NCI-H82 treated with DMSO at 0.1 percent for 48 hours (cell line): Measurements from ENCODE around the gene PYGL.

ENCODE experiments used
- DNase-seq: peaks from one replicate; lab custom pipeline; 2025; ENCODE audit not compliant: unreplicated experiment; lab: John Stamatoyannopoulos, UW

The PYGL gene

GRCh38 chr14:50882932-50883826 lies 61.1 kb downstream of the PYGL start:
- no peak for DNase-seq

- no peak for DNase-seq
Measured at GRCh38 chr14:50875359-50876070, 68.8 kb downstream of the PYGL start.

DNA sequence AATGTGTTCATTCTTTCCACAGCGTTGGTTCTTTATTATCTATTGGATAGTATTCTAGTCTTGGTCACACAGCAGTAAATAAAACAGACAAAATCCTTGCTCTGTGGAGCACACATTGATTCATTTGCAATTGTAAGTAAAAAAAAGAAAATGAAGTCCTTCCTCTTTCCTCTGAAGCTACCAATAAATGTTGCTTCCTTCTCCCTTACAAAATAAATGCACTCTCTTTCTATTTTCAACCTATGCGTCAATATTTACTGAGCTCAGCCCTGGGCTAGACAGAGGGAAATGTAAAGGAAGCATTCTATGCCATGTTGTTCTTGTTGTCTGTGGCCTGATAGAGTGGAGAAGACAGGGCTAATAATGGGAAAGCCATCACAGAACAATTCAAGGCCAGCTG lies 69.5 kb downstream of the PYGL start:
- no peak for DNase-seq

DNA sequence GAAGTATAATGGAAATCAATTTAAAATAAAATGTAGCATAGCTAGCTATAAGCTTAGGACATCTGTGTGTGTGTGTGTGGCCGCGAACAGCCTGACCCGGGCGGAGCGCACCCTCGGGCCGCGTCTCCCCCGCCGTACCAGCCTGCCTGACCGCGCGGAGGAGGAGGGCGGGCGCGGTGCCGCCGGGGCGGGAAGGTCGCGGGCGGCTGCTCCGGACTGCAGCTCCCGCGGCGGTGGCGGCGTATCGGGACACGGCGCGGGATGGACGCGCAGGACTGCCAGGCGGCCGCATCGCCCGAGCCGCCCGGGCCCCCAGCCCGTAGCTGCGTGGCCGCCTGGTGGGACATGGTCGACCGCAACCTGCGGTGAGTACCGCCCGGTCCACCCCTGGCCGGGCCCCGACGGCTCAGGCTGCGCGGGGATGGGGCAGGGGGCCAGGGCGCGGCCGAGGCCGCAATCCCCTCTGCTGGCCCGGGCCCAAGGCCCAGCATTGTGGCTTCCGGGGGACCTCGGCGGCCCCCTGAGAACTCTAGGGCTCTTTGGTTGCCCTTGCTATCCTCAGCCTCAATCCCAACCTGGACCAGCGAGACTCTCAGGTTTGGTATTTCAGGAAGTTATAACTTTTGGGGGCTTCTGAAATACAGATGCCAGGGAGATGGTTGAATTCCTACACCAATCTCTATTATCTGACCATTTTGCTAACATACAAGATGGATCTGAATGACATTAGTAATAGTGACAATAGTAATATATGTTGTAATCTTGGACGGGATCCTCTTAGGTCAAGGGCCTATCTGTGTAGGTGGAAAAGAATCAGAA lies 72.2 kb downstream of the PYGL start, which contains the start of gene ABHD12B:
ABHD12B (plus strand) TSS at position 140 of the 819 bp plus-strand sequence; CDS start at position 262, 122 bp downstream.
- DNase-seq = no peak

GRCh38 chr14:50871228-50871627 lies 73.1 kb downstream of the PYGL start:
- DNase-seq = no peak

DNA sequence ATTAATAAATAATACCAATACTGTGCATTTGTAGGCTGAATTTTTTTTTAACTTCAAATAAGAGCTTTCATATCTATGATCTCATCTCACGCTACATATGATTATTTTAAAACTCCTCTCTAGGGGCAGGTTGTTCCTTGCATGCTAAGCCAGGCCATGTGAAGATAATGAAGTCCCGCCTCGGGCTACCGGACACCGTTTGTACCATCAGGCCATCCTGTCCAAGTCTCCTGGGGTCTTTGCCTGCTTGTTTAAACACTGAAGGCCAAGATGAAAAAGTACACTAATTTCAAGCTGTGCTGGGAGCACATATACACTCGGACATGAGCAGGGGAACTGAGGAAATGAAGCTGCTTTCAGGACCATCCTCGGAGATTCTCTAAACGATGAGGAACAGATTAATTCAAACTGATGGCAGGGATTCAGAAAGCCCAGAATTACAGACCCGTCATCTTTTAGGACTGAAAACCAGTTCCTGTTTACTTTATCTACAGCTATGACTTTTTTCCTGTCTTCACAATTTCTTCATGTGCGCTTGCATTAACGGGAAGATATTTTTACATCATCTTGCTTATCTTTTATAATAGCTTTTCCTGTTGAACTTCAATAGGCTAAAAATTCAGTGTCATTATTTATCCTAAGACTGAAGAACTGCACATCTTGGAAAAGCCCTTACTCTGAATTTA lies 78.7 kb downstream of the PYGL start:
- no peak for DNase-seq

- DNase-seq = no peak
Measured at GRCh38 chr14:50864946-50865345, 79.3 kb downstream of the PYGL start.

GRCh38 chr14:50864237-50864636 lies 80.0 kb downstream of the PYGL start:
- no peak for DNase-seq

DNA sequence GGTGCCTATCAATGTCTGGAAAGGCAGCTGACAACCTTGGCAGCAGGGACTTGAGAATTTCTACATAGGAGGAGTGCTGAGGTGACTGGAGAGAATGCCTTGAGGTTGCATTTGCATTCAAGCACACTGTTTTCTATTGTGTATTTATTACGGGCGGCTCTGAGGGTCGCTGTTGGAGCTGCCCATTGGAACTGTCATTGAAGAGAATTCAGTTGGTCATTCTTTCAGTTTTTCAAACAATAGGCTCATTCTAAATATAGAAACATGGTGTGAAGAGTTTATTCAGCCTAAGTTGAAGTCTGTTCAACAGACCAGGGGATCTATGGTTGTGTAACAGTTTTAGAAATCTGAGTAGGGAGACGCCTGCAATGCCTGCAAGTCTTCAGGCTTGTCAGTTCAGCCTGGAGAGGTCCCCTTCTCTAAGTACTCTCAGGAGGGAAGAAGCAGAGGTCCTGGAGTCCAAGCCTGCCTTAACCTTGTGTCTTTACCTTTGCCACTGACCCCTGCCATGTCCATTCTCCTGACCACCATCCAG lies 82.2 kb downstream of the PYGL start:
- DNase-seq = no peak

DNA sequence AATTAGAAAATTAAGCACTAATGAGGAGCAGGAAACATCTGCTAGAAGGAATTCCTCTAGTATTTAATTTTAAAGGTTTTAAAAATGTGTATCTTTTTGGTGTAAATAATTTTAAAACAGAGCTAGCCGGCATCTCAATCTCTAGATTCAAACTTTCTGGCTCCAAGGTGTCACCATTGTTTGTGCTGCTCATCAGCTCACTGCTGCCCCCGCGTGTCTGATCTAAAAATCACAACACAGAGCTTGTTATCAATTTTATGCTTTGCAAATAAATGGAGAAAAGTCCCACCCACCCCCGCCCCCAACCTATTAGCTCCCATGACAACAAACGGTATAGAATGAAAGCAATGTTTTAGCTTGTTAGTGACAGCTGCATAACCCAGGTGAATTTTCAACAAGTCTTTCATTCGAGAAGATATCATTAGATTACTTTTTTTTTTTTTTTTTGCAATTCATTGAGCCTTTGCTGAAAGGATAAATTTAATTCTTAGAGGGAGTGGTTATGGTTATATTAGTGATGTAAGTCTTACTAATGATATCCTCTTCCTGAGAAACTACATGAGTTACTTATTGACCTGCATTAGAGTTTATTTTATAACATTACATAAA lies 83.7 kb downstream of the PYGL start:
- peak; percentile 53 for DNase-seq

GRCh38 chr14:50859296-50859624 lies 85.0 kb downstream of the PYGL start:
- no peak for DNase-seq

DNA sequence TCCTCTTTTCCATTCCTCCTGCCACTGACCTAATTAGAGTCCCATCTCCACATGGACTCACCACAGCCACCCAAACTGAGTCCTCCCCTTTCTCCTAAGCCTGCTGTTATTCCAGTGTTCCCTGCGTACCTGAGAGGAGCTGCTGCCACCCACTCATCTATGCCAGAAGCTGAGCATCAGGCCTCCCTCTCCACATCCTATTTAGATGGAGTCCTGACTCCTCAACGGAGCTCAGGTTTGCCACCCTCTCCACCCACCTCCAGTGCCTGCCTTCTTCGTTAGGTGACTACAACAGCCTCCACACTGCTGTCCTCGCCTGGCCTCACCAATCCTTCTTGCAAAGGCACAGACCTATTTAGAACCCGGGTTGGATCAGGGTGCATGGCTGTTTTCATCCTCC lies 87.6 kb downstream of the PYGL start:
- DNase-seq = no peak

DNA sequence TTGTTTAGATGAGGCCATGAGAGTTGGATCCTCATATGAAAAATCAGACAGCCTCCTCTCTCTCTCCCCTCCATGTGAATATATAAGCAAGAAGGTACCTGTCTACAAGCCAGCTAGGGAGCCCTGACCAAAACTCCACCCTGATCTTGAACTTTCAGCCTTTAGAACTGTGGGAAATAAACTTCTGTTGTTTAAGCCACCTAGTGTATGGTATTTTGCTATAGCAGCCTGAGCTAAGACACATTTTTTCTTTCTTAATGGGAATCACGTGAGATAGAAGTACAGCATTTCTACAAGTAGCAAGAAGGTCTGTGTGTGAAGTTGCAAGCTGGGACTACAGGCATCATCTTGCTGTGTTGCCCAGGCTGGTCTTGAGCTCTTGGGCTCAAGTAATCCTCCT lies 88.7 kb downstream of the PYGL start:
- DNase-seq = no peak
